Upper lobe of left lung (tissue), 6 donors: ENCODE data around the gene RDH5. TPM values are rescaled to one million over a fixed set of nuclear protein-coding genes. Genes with fewer than 3 reads are reported as not detected.
A peak's percentile ranks its signal among the peaks of the same experiment; 100 is the strongest.

ENCODE experiments used
- ATAC-seq, 2 donors: fragments of 200-7000 bp; cut with Tn5 transposase; one replicate each; pipeline ENCODE4 v1.9.1; 2022; ENCODE audit warnings: mild to moderate bottlenecking in 2 of 2, moderate library complexity in 2 of 2; ENCODE audit not compliant: low FRiP score in 2 of 2
- DNase-seq, 2 donors: peaks; one replicate each; pipeline ENCODE4 v3.0.0-alpha.2; 2019 to 2020
- H3K27ac ChIP-seq, 4 donors: fragments of 200-600 bp; sonication (generic); one replicate each; pipeline ENCODE4 v1.5.1; 2016 to 2019
- H3K27me3 ChIP-seq, 4 donors: fragments of 200-600 bp; sonication (generic); one replicate each; pipeline ENCODE4 v1.5.1; 2017 to 2019
- H3K36me3 ChIP-seq, 4 donors: fragments of 200-600 bp; sonication (generic); one replicate each; pipeline ENCODE4 v1.5.1; 2016 to 2019
- H3K4me1 ChIP-seq, 4 donors: fragments of 200-600 bp; sonication (generic); one replicate each; pipeline ENCODE4 v1.5.1; 2018 to 2019
- H3K4me3 ChIP-seq, 4 donors: fragments of 200-600 bp; sonication (generic); one replicate each; pipeline ENCODE4 v1.5.1; 2017 to 2019; ENCODE audit warnings: mild to moderate bottlenecking in 2 of 4, moderate library complexity in 1 of 4
- H3K9me3 ChIP-seq, 4 donors: fragments of 200-600 bp; sonication (generic); one replicate each; pipeline ENCODE4 v1.5.1; 2018 to 2019
- CTCF ChIP-seq, 6 experiments: fragments of 450-650 bp in 4 of 6; fragments of 200-600 bp in 2 of 6; sonication (generic) in 2 of 6; IDR thresholded peaks; one replicate each; pipeline ENCODE4 v1.5.1; 2016 to 2019; ENCODE audit warnings: antibody characterized with exemption in 6 of 6
- EP300 ChIP-seq, 4 donors: sonication (generic); formaldehyde crosslinking; IDR thresholded peaks; one replicate each; pipeline ENCODE4 v1.5.1; 2017; ENCODE audit warnings: antibody characterized with exemption in 4 of 4, control low read depth in 2 of 4
- POLR2A ChIP-seq, 4 donors: fragments of 450-650 bp; IDR thresholded peaks; one replicate each; pipeline ENCODE4 v1.5.1; 2016 to 2017; ENCODE audit warnings: antibody characterized with exemption in 4 of 4, mild to moderate bottlenecking in 2 of 4
- POLR2AphosphoS5 ChIP-seq, 2 donors: sonication (generic); formaldehyde crosslinking; IDR thresholded peaks; one replicate each; pipeline ENCODE4 v1.5.1; 2017; ENCODE audit warnings: antibody characterized with exemption in 2 of 2
- WGBS, 2 donors: methylation state at CpG; one replicate each; pipeline ENCODE4 v1.1.5; 2017 to 2018; 5-methylcytosine and 5-hydroxymethylcytosine counted together
- total RNA-seq, 6 donors: library from RNA; depleted of rRNA in 4 of 6; stranded (reverse); fragments of >200 nt in 4 of 6; gene quantifications; one replicate each; pipeline versions ENCODE4 v1.1.0 to v1.2.1, GENCODE V29; 2016 to 2021
- donor health status: DM: no; HTN: no; CAD: no; lungs with moderate emphysema.
- donor health status: DM: no; HTN: yes; CAD: no; lungs with severe emphysema.

Gene RDH5
- total RNA-seq, 6 donors from 2014 or later, result 3.8 to 37.7 (median 5.6) TPM

- peak in 1 of 2 donors; percentile 90 for TF ChIP-seq POLR2AphosphoS5 (IDR thresholded peaks at IDR 0.05)
- no peak for TF ChIP-seq CTCF (IDR thresholded peaks at IDR 0.05)
- TF ChIP-seq EP300 (IDR thresholded peaks at IDR 0.05), result peak in 2 of 4 donors; percentile 59 to 89
- TF ChIP-seq POLR2A (IDR thresholded peaks at IDR 0.05), result peak in 1 of 4 donors; percentile 15
- WGBS, 2 donors, result 45 to 65% methylated on average over 6 of the region's 6 CpGs
- no peak for DNase-seq
- H3K9me3 ChIP-seq, result no peaks in the 10 kb centered on the region
- no peaks in the 10 kb centered on the region for H3K27me3 ChIP-seq
- peak overlapping the region in 1 of 4 donors; percentile 53 for H3K27ac ChIP-seq
- H3K36me3 ChIP-seq, result no peaks in the 10 kb centered on the region
- ATAC-seq, result peak in 1 of 2 donors; percentile 53
- H3K4me1 ChIP-seq, result peaks cover 2 to 10% (median 9%) of the 10 kb centered on the region in 4 donors
- no peak overlapping the region for H3K4me3 ChIP-seq
These were observed 43.5 kb upstream of the RDH5 start for GRCh38 chr12:55676707-55677106.

GRCh38 chr12:55679691-55680090, 40.5 kb upstream of the RDH5 start:
- TF ChIP-seq POLR2A (IDR thresholded peaks at IDR 0.05), result no peak
- no peak for TF ChIP-seq POLR2AphosphoS5 (IDR thresholded peaks at IDR 0.05)
- WGBS, 2 donors, result 80 to 88% methylated on average over 5 of the region's 5 CpGs
- no peak for ATAC-seq

GRCh38 chr12:55681142-55682077, 38.8 kb upstream of the RDH5 start:
- ATAC-seq (peak; percentile 68 to 84), DNase-seq (peak; percentile 48 to 70)
- Histone ChIP-seq H3K27ac (peak overlapping the region in 1 of 4 donors; percentile 30), H3K9me3 (no peaks in the 10 kb centered on the region), H3K36me3 (no peaks in the 10 kb centered on the region), H3K27me3 (no peaks in the 10 kb centered on the region), H3K4me1 (peaks cover 7 to 16% (median 14%) of the 10 kb centered on the region in 4 donors), H3K4me3 (peak overlapping the region in 3 of 4 donors; percentile 7 to 35 (median 34))
- TF ChIP-seq CTCF (IDR thresholded peaks at IDR 0.05), result peak in 5 of 6 experiments; percentile 15 to 20 (median 17)
- no peak for TF ChIP-seq POLR2AphosphoS5 (IDR thresholded peaks at IDR 0.05)
- whole genome bisulfite sequencing, 2 donors, result 11 to 15% methylated on average over 11 to 16 of the region's 17 CpGs

More at GRCh38 chr12:55679691-55680090, 40.5 kb upstream of the RDH5 start:
- H3K4me3 ChIP-seq, result no peak overlapping the region
- H3K4me1 ChIP-seq, result peaks cover 7 to 16% (median 14%) of the 10 kb centered on the region in 4 donors
- no peaks in the 10 kb centered on the region for H3K27me3 ChIP-seq
- no peak overlapping the region for H3K27ac ChIP-seq
- H3K36me3 ChIP-seq, result no peaks in the 10 kb centered on the region
- no peaks in the 10 kb centered on the region for H3K9me3 ChIP-seq
- DNase-seq, result no peak

- H3K4me1 ChIP-seq, result peaks cover 7 to 16% (median 14%) of the 10 kb centered on the region in 4 donors
- TF ChIP-seq EP300 (IDR thresholded peaks at IDR 0.05), result no peak
- no peak for TF ChIP-seq POLR2A (IDR thresholded peaks at IDR 0.05)
- no peak for TF ChIP-seq CTCF (IDR thresholded peaks at IDR 0.05)
- TF ChIP-seq POLR2AphosphoS5 (IDR thresholded peaks at IDR 0.05), result no peak
- DNase-seq, result no peak
- H3K36me3 ChIP-seq, result no peaks in the 10 kb centered on the region
- no peak overlapping the region for H3K27ac ChIP-seq
- H3K27me3 ChIP-seq, result no peaks in the 10 kb centered on the region
- ATAC-seq, result peak in 1 of 2 donors; percentile 3
- WGBS, 2 donors, result 79 to 83% methylated on average over 13 of the region's 13 CpGs
- H3K4me3 ChIP-seq, result peak overlapping the region in 3 of 4 donors; percentile 7 to 35 (median 34)
- H3K9me3 ChIP-seq, result no peaks in the 10 kb centered on the region
These were observed 38.0 kb upstream of the RDH5 start for GRCh38 chr12:55682087-55682796.

- ATAC-seq (no peak), DNase-seq (no peak)
- Histone ChIP-seq H3K9me3 (no peaks in the 10 kb centered on the region), H3K4me3 (no peak overlapping the region), H3K27ac (no peak overlapping the region), H3K27me3 (no peaks in the 10 kb centered on the region), H3K36me3 (no peaks in the 10 kb centered on the region), H3K4me1 (peaks cover 7 to 16% (median 14%) of the 10 kb centered on the region in 4 donors)
- TF ChIP-seq POLR2AphosphoS5 (IDR thresholded peaks at IDR 0.05) (no peak), POLR2A (IDR thresholded peaks at IDR 0.05) (no peak), EP300 (IDR thresholded peaks at IDR 0.05) (no peak), CTCF (IDR thresholded peaks at IDR 0.05) (no peak)
- 89 to 94% methylated on average over 7 of the region's 7 CpGs for WGBS, 2 donors
These were observed 36.5 kb upstream of the RDH5 start for GRCh38 chr12:55683676-55684075.
